ENCODE measurements around the gene HDDC3. TPM values are rescaled to one million over a fixed set of nuclear protein-coding genes. Genes with fewer than 3 reads are reported as not detected.
"Not testable (repeated sequence)": the region's sequence is repeated elsewhere in the genome, so short reads cannot be mapped to it uniquely, and the experiment has no call there.

Gene HDDC3
- total and polyA plus RNA-seq, 8 donors, result 12.1 to 22.1 (median 19.2) TPM; not detected in 2

GRCh38 chr15:90902840-90903732 is 29.3 kb downstream of the HDDC3 start, which contains the start of gene MAN2A2:
TSS of gene MAN2A2 (plus strand) at chr15:90903302. CDS start at chr15:90904208, 906 bp downstream.
- no peaks in the 10 kb centered on the region for H3K9me3 ChIP-seq
- H3K27me3 ChIP-seq, result no peaks in the 10 kb centered on the region
- intact Hi-C loops (cut with DNase I; ENCODE audit: low total_unique reads), result no loop called here
- peak within 1 kb of the TSS; percentile 81 to 92 (median 83) for H3K4me3 ChIP-seq
- DNase-seq, result peak; percentile 85 to 87
- peaks cover 30 to 35% (median 34%) of the 10 kb centered on the region in 4 donors for H3K36me3 ChIP-seq
- H3K4me1 ChIP-seq, result peaks cover 19 to 38% (median 31%) of the 10 kb centered on the region in 4 donors
- 0 to 2% (median 0%) methylated on average over 24 to 81 of the region's 81 CpGs for WGBS, 5 donors
- TF ChIP-seq POLR2A (IDR thresholded peaks at IDR 0.05) (no peak), POLR2AphosphoS5 (IDR thresholded peaks at IDR 0.05) (peak; percentile 5 to 72 (median 59))
- H3K27ac ChIP-seq, result peak within 1 kb of the TSS; percentile 93 to 99 (median 97)

- intact Hi-C loops (cut with DNase I; ENCODE audit: low total_unique reads), result no loop called here
- Histone ChIP-seq H3K27ac (peak overlapping the region; percentile 93 to 99 (median 97)), H3K4me1 (peaks cover 19 to 38% (median 31%) of the 10 kb centered on the region in 4 donors), H3K36me3 (peaks cover 23 to 26% (median 26%) of the 10 kb centered on the region in 4 donors), H3K4me3 (peak overlapping the region; percentile 81 to 92 (median 83)), H3K27me3 (no peaks in the 10 kb centered on the region), H3K9me3 (no peaks in the 10 kb centered on the region)
- DNase-seq, result peak; percentile 81 to 95
- 0 to 2% (median 1%) methylated on average over 8 to 71 of the region's 71 CpGs for WGBS, 5 donors
- TF ChIP-seq EP300 (IDR thresholded peaks at IDR 0.05) (no peak), POLR2AphosphoS5 (IDR thresholded peaks at IDR 0.05) (peak in 1 of 3 donors; percentile 78), POLR2A (IDR thresholded peaks at IDR 0.05) (no peak), CTCF (IDR thresholded peaks at IDR 0.05) (peak in 5 of 7 experiments; percentile 65 to 81 (median 79))
Observed at GRCh38 chr15:90902040-90902839, 30.1 kb downstream of the HDDC3 start.

GRCh38 chr15:90901175-90902039 is 30.9 kb downstream of the HDDC3 start:
- DNase-seq, result peak in 1 of 2 donors; percentile 42
- Histone ChIP-seq H3K36me3 (peaks cover 15 to 20% (median 18%) of the 10 kb centered on the region in 4 donors), H3K4me1 (peaks cover 19 to 38% (median 31%) of the 10 kb centered on the region in 4 donors), H3K27me3 (no peaks in the 10 kb centered on the region), H3K4me3 (peak overlapping the region in 3 of 4 donors; percentile 81 to 84 (median 82)), H3K27ac (peak overlapping the region; percentile 49 to 99 (median 96)), H3K9me3 (no peaks in the 10 kb centered on the region)
- TF ChIP-seq EP300 (IDR thresholded peaks at IDR 0.05) (no peak), POLR2A (IDR thresholded peaks at IDR 0.05) (no peak), CTCF (IDR thresholded peaks at IDR 0.05) (no peak), POLR2AphosphoS5 (IDR thresholded peaks at IDR 0.05) (no peak)
- WGBS, 5 donors, result 38 to 48% (median 44%) methylated on average over 14 of the region's 14 CpGs
- intact Hi-C loops (cut with DNase I; ENCODE audit: low total_unique reads), result no loop called here

- peaks cover 31 to 45% (median 40%) of the 10 kb centered on the region in 4 donors for H3K36me3 ChIP-seq
- H3K4me1 ChIP-seq; H3K4me3 ChIP-seq; DNase-seq; H3K27me3 ChIP-seq; H3K27ac ChIP-seq; H3K9me3 ChIP-seq; intact Hi-C loops (cut with DNase I; ENCODE audit: low total_unique reads): not testable (repeated sequence)
- WGBS, 5 donors, result 87 to 95% (median 91%) methylated on average over 14 of the region's 14 CpGs
Observed at GRCh38 chr15:90897131-90897655, 35.2 kb downstream of the HDDC3 start.

Measured in stomach (tissue), 9 donors.